ENCODE measurements around the gene PAN3. TPM values are rescaled to one million over a fixed set of nuclear protein-coding genes. Genes with fewer than 3 reads are reported as not detected.

Gene PAN3
- total and polyA plus RNA-seq, 2 of the 8 experiments (the other 6 are each of a cell fraction or from before 2014, with no cell fraction given): 12.7 to 39.3 TPM

DNA sequence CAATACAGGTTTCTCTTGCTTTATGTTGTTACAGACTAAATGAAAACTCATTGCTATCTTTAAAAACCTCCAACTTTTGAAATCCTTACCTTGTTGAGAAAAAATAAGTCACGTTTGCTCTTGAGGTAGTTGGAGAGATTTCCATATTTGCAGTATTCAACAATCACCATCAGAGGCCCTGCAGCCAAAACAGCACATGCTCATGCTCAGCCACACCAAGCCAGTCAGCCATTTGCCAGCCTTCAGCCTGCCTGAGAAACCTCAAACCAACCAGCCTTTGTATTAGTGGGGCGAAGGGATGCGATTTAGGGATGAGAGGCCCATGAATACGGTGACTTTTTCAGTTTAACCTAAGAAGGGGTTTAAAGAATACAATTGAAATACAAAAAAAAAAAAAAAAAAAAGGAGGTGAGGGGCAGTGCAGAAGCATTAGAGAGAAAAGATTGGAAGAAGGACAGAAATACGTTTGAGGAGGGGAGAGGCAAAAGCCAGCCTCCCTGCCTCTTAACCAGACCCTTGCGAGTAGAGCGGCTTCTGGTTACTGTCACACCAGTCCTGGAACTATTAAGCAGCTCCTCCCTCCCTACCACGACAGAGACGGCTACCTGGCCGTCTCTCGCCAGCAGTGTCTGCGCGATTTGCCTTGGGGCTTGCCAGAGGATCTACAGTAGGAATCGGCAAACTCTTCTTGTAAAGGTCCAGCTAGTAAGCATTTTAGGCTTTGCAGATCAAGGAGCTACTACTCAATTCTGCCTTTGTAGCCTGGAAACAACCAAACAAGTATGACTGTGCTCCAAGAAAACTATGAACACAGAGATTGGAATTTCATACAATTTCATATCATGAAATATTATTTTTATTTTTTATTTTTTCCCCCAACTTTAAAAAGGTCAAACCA is 189.3 kb downstream of the PAN3 start:
- ChIA-PET POLR2A (ENCODE audit: partially characterized antibody) (no interaction called here), CTCF (ENCODE audit: partially characterized antibody) (interaction anchor here (1.1 to 2.3 kb wide), 4 partner anchors 8 to 309 kb away, joined by 3 to 6 read pairs (median 4); no protein-coding TSS in a partner anchor)
- Histone ChIP-seq H2BK20ac (ENCODE audit: low read length) (no peak overlapping the region), H4K91ac (replicated peaks; ENCODE audit: insufficient read length, low read length) (no peak overlapping the region), H3K27me3 (replicated peaks in 1 of 4; ENCODE audit: control insufficient read depth in 3 of 4, extremely low read depth in 1 of 4, insufficient read depth in 3 of 4, low read length in 3 of 4) (no peaks in the 10 kb centered on the region), H3K79me1 (ENCODE audit: low read depth, low read length) (0 out of 2 replicates have a peak, but pooled peaks cover 2% of the 10 kb centered on the region), H3K4ac (replicated peaks; ENCODE audit: insufficient read length, low read depth, low read length) (no peak overlapping the region), H3K4me2 (ENCODE audit: insufficient read depth in 1 of 2, low read depth in 2 of 2, low read length in 2 of 2) (no peak overlapping the region), H3K4me1 (replicated peaks in 1 of 4; ENCODE audit: control insufficient read depth in 3 of 4, insufficient read depth in 4 of 4, low read length in 3 of 4) (no peaks in the 10 kb centered on the region), H4K8ac (ENCODE audit: extremely low read depth, insufficient read depth, low read length) (no peak overlapping the region), H3K27ac (ENCODE audit: low read depth, low read length) (no peak overlapping the region), H2AK5ac (ENCODE audit: low read depth, low read length) (no peak overlapping the region), H3K4me3 (ENCODE audit: extremely low read depth in 1 of 4, insufficient read depth in 2 of 4, low read depth in 3 of 4, low read length in 4 of 4) (no peak overlapping the region), H2BK15ac (ENCODE audit: low read length) (no peak overlapping the region), H2BK5ac (ENCODE audit: low read depth, low read length) (no peak overlapping the region; the same call in 1 of the 2 replicates), H3K23ac (ENCODE audit: insufficient read length) (no peak overlapping the region), H3K23me2 (ENCODE audit: low read depth, low read length) (no peaks in the 10 kb centered on the region), H3K79me2 (ENCODE audit: control insufficient read depth in 1 of 2, insufficient read depth in 2 of 2, low read length in 2 of 2) (no peaks in the 10 kb centered on the region), H3K36me3 (ENCODE audit: control insufficient read depth in 2 of 4, insufficient read depth in 4 of 4, low read length in 3 of 4) (peaks cover 0 to 6% (median 2%) of the 10 kb centered on the region in 4 experiments; a peak in 4 of 8 replicates), H2AFZ (ENCODE audit: low read length) (no peak overlapping the region), H3K9ac (replicated peaks in 1 of 4; ENCODE audit: extremely low read depth in 1 of 4, low read depth in 3 of 4, low read length in 3 of 4) (no peak overlapping the region), H3K18ac (ENCODE audit: extremely low read depth, low read length) (no peak overlapping the region), H3K14ac (ENCODE audit: insufficient read length) (no peak overlapping the region), H2BK120ac (replicated peaks; ENCODE audit: low read depth, low read length) (no peak overlapping the region), H4K5ac (ENCODE audit: insufficient read length, low read depth, low read length) (no peak overlapping the region), H2BK12ac (ENCODE audit: low read depth, low read length) (no peak overlapping the region), H3K56ac (replicated peaks; ENCODE audit: insufficient read length, low read depth, low read length) (no peak overlapping the region), H3K9me3 (ENCODE audit: insufficient read depth in 2 of 2, low read depth in 1 of 2, low read length in 1 of 2) (no peaks in the 10 kb centered on the region), H4K20me1 (replicated peaks in 1 of 2; ENCODE audit: control insufficient read depth in 1 of 2, insufficient read depth in 2 of 2, low read length in 2 of 2) (no peaks in the 10 kb centered on the region)
- DNase-seq (ENCODE audit: low read depth in 1 of 2, low spot score in 2 of 2): no peak
- WGBS, 2 experiments (ENCODE audit: extremely low coverage in 1 of 2, insufficient coverage in 1 of 2, insufficient read length in 1 of 2, insufficient replicate concordance in 2 of 2, low coverage in 1 of 2, low lambda C conversion rate in 2 of 2, missing lambda C conversion rate in 1 of 2): 95% methylated on average over 14 of the region's 14 CpGs; no CpG with 5 or more reads in 1 of the 2 experiments
- TF ChIP-seq EZH2 (IDR thresholded peaks at IDR 0.05; ENCODE audit: low read depth, low read length, severe bottlenecking) (no peak), EP300 (IDR thresholded peaks at IDR 0.05; ENCODE audit: borderline replicate concordance in 1 of 2, low read depth in 2 of 2, low read length in 2 of 2) (no peak), GABPA (IDR thresholded peaks at IDR 0.05; ENCODE audit: borderline replicate concordance, insufficient read depth, low read length) (no peak)
- no peak for FAIRE-seq
